HepG2 (cell line): ENCODE data around the gene CARMIL3. TPM values are rescaled to one million over a fixed set of nuclear protein-coding genes. Genes with fewer than 3 reads are reported as not detected.
A peak's percentile ranks its signal among the peaks of the same experiment; 100 is the strongest.

Source experiments
- GABPB1 ChIP-seq: IDR thresholded peaks from 2 replicates; pipeline ENCODE4 v1.6.1; 2016; ENCODE audit warnings: mild to moderate bottlenecking, missing genetic modification reagents, moderate library complexity, missing compliant biosample characterization
- MAZ ChIP-seq, 2 experiments: sonication (generic) in 1 of 2; formaldehyde crosslinking in 1 of 2; IDR thresholded peaks; 2 replicates each; pipeline versions ENCODE4 v1.5.0 to v1.6.1; 2012 to 2020; ENCODE audit warnings: low read depth in 2 of 2, mild to moderate bottlenecking in 2 of 2, borderline replicate concordance in 1 of 2, improper control_type of control experiment in 1 of 2, low read length in 1 of 2, missing genetic modification reagents in 1 of 2, moderate library complexity in 1 of 2
- MTA3 ChIP-seq: sonication (generic); formaldehyde crosslinking; IDR thresholded peaks from 2 replicates; pipeline ENCODE4 v1.4.0; 2020; ENCODE audit warnings: missing genetic modification reagents
- NCOR1 ChIP-seq: fragments of 200-600 bp; sonication (generic); IDR thresholded peaks from 2 replicates; pipeline ENCODE4 v1.7.0; 2017; ENCODE audit warnings: antibody characterized with exemption, low read length, borderline replicate concordance
- RBM22 ChIP-seq: fragments of 200-400 bp; formaldehyde crosslinking; optimal IDR thresholded peaks from 2 replicates; pipeline ENCODE3; 2017; ENCODE audit warnings: mild to moderate bottlenecking, low read length, moderate library complexity
- THAP11 ChIP-seq: IDR thresholded peaks from 2 replicates; pipeline ENCODE4 v1.6.1; 2016; ENCODE audit warnings: missing biosample characterization, missing genetic modification reagents
- ZNF225 ChIP-seq: sonication (generic); formaldehyde crosslinking; IDR thresholded peaks from 2 replicates; pipeline ENCODE4 v1.4.0; 2020; ENCODE audit warnings: mild to moderate bottlenecking, missing genetic modification reagents
- polyA plus RNA-seq, 8 experiments: library from polyadenylated mRNA; depleted of rRNA in 3 of 8; stranded (reverse) in 7 of 8; unstranded in 1 of 8; fragments of >200 nt; fragmentation: Illumina TruSeq in 4 of 8; extraction: Trizol in 4 of 8; gene quantifications; 2 replicates each; pipeline versions ENCODE4 v1.2.1 to v1.2.3, GENCODE V29; 2011 to 2016; ENCODE audit warnings: low read depth in 4 of 8, missing spikeins in 1 of 8, mixed read lengths in 1 of 8; ENCODE audit not compliant: insufficient read depth in 1 of 8
- total RNA-seq, 5 experiments: library from RNA; depleted of rRNA; stranded (reverse); fragments of >200 nt; fragmentation: Illumina TruSeq; extraction: Trizol; gene quantifications; 2 replicates each; pipeline ENCODE4 v1.2.3, GENCODE V29; 2016; ENCODE audit warnings: low read depth in 1 of 5
- TF ChIP-seq, protein P1 (sequence below): sonication (generic); formaldehyde crosslinking; IDR thresholded peaks from 2 replicates; pipeline ENCODE4 v1.4.0; 2020; ENCODE audit warnings: mild to moderate bottlenecking, missing genetic modification reagents
- TF ChIP-seq, protein P2 (sequence below): sonication (generic); formaldehyde crosslinking; IDR thresholded peaks from 2 replicates; pipeline ENCODE4 v1.5.0; 2020; ENCODE audit warnings: mild to moderate bottlenecking, missing genetic modification reagents, borderline replicate concordance
- TF ChIP-seq, protein P3 (sequence below): sonication (generic); formaldehyde crosslinking; IDR thresholded peaks from 2 replicates; pipeline ENCODE4 v1.4.0; 2020; ENCODE audit warnings: missing genetic modification reagents
- TF ChIP-seq, protein P4 (sequence below): sonication (generic); formaldehyde crosslinking; IDR thresholded peaks from 2 replicates; pipeline ENCODE4 v1.4.0; 2020; ENCODE audit warnings: mild to moderate bottlenecking, missing genetic modification reagents

CARMIL3 gene
- total and polyA plus RNA-seq, 2 of the 13 experiments (the other 11 are each of a cell fraction or from before 2014, with no cell fraction given): 0.27 to 0.55 TPM

DNA sequence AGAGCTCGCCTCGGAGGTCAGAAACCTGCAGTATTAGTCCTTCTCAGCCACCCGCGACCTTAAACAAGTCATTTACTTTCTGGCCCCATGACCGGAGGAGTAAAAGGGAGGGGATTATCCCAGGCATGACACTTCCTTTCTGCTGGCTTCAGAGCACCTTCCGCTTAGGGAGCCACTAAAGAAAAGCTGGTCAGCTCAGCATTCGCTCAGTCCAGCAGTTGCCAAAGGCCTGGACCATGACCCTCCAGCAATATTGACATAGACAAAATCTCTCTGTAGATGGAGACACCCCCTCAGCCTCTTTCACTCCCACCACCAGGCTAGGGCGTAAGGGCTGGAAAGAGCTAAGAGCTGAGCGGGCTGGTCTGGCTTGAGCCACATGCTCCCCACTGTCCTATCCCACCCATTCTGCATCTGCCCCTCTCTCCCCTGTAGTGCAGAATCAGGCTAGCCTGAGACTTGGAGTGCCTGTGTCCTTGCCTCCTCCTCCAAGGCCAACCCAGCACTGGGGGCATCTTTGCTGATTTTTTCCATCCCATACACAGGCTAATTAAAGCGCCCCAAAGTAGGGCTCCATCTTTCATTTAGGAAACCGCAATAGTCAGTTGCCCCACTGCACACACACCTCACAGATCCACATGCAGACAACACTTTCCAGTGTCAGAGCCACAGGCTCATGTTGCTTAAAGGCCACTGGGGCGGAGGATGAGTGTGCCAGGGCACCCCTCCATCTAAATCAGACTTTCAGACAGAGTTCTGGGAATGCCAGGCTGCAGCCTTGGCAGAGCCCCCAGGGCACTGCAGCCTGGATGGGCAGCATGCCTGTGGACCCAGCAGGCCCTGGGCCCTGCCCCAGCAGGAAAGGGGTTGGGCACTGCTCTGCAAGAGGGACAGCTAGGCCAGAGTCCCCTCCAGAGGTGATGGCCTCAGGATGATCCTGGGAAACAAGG, 15.6 kb downstream of the CARMIL3 start (continued):
- TF ChIP-seq, protein P1, sequence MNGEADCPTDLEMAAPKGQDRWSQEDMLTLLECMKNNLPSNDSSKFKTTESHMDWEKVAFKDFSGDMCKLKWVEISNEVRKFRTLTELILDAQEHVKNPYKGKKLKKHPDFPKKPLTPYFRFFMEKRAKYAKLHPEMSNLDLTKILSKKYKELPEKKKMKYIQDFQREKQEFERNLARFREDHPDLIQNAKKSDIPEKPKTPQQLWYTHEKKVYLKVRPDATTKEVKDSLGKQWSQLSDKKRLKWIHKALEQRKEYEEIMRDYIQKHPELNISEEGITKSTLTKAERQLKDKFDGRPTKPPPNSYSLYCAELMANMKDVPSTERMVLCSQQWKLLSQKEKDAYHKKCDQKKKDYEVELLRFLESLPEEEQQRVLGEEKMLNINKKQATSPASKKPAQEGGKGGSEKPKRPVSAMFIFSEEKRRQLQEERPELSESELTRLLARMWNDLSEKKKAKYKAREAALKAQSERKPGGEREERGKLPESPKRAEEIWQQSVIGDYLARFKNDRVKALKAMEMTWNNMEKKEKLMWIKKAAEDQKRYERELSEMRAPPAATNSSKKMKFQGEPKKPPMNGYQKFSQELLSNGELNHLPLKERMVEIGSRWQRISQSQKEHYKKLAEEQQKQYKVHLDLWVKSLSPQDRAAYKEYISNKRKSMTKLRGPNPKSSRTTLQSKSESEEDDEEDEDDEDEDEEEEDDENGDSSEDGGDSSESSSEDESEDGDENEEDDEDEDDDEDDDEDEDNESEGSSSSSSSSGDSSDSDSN: peak; percentile 63; the same call in 1 of the 2 replicates
- TF ChIP-seq GABPB1 (CRISPR knock-in tag) (no peak), MTA3 (CRISPR knock-in tag) (no peak), ZNF225 (CRISPR knock-in tag) (0 out of 2 replicates have a peak, but pooled peaks have one; percentile 53), NCOR1 (no peak), MAZ (IDR thresholded peaks at IDR 0.05; ENCODE audit: borderline replicate concordance, low read depth, low read length) (peak; percentile 34; the same call in 1 of the 2 replicates), MAZ (CRISPR knock-in tag; IDR thresholded peaks at IDR 0.05; ENCODE audit: low read depth) (no peak; the same call in none of the 2 replicates), RBM22 (no peak), THAP11 (CRISPR knock-in tag) (no peak)
- TF ChIP-seq, protein P2, sequence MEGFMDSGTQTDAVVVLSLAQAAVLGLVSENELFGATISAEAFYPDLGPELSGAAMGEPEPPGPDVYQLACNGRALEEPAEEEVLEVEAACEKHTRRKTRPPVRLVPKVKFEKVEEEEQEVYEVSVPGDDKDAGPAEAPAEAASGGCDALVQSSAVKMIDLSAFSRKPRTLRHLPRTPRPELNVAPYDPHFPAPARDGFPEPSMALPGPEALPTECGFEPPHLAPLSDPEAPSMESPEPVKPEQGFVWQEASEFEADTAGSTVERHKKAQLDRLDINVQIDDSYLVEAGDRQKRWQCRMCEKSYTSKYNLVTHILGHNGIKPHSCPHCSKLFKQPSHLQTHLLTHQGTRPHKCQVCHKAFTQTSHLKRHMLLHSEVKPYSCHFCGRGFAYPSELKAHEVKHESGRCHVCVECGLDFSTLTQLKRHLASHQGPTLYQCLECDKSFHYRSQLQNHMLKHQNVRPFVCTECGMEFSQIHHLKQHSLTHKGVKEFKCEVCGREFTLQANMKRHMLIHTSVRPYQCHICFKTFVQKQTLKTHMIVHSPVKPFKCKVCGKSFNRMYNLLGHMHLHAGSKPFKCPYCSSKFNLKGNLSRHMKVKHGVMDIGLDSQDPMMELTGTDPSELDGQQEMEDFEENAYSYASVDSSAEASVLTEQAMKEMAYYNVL (CRISPR knock-in tag): peak; percentile 84; the same call in 1 of the 2 replicates
- TF ChIP-seq, protein P3, sequence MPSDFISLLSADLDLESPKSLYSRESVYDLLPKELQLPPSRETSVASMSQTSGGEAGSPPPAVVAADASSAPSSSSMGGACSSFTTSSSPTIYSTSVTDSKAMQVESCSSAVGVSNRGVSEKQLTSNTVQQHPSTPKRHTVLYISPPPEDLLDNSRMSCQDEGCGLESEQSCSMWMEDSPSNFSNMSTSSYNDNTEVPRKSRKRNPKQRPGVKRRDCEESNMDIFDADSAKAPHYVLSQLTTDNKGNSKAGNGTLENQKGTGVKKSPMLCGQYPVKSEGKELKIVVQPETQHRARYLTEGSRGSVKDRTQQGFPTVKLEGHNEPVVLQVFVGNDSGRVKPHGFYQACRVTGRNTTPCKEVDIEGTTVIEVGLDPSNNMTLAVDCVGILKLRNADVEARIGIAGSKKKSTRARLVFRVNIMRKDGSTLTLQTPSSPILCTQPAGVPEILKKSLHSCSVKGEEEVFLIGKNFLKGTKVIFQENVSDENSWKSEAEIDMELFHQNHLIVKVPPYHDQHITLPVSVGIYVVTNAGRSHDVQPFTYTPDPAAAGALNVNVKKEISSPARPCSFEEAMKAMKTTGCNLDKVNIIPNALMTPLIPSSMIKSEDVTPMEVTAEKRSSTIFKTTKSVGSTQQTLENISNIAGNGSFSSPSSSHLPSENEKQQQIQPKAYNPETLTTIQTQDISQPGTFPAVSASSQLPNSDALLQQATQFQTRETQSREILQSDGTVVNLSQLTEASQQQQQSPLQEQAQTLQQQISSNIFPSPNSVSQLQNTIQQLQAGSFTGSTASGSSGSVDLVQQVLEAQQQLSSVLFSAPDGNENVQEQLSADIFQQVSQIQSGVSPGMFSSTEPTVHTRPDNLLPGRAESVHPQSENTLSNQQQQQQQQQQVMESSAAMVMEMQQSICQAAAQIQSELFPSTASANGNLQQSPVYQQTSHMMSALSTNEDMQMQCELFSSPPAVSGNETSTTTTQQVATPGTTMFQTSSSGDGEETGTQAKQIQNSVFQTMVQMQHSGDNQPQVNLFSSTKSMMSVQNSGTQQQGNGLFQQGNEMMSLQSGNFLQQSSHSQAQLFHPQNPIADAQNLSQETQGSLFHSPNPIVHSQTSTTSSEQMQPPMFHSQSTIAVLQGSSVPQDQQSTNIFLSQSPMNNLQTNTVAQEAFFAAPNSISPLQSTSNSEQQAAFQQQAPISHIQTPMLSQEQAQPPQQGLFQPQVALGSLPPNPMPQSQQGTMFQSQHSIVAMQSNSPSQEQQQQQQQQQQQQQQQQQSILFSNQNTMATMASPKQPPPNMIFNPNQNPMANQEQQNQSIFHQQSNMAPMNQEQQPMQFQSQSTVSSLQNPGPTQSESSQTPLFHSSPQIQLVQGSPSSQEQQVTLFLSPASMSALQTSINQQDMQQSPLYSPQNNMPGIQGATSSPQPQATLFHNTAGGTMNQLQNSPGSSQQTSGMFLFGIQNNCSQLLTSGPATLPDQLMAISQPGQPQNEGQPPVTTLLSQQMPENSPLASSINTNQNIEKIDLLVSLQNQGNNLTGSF: no peak
- TF ChIP-seq, protein P4, sequence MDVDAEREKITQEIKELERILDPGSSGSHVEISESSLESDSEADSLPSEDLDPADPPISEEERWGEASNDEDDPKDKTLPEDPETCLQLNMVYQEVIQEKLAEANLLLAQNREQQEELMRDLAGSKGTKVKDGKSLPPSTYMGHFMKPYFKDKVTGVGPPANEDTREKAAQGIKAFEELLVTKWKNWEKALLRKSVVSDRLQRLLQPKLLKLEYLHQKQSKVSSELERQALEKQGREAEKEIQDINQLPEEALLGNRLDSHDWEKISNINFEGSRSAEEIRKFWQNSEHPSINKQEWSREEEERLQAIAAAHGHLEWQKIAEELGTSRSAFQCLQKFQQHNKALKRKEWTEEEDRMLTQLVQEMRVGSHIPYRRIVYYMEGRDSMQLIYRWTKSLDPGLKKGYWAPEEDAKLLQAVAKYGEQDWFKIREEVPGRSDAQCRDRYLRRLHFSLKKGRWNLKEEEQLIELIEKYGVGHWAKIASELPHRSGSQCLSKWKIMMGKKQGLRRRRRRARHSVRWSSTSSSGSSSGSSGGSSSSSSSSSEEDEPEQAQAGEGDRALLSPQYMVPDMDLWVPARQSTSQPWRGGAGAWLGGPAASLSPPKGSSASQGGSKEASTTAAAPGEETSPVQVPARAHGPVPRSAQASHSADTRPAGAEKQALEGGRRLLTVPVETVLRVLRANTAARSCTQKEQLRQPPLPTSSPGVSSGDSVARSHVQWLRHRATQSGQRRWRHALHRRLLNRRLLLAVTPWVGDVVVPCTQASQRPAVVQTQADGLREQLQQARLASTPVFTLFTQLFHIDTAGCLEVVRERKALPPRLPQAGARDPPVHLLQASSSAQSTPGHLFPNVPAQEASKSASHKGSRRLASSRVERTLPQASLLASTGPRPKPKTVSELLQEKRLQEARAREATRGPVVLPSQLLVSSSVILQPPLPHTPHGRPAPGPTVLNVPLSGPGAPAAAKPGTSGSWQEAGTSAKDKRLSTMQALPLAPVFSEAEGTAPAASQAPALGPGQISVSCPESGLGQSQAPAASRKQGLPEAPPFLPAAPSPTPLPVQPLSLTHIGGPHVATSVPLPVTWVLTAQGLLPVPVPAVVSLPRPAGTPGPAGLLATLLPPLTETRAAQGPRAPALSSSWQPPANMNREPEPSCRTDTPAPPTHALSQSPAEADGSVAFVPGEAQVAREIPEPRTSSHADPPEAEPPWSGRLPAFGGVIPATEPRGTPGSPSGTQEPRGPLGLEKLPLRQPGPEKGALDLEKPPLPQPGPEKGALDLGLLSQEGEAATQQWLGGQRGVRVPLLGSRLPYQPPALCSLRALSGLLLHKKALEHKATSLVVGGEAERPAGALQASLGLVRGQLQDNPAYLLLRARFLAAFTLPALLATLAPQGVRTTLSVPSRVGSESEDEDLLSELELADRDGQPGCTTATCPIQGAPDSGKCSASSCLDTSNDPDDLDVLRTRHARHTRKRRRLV: no peak
